ENCODE results near the gene CACNA1A. TPM values are rescaled to one million over a fixed set of nuclear protein-coding genes. Genes with fewer than 3 reads are reported as not detected.
A peak's percentile ranks its signal among the peaks of the same experiment; 100 is the strongest.

CACNA1A gene
- total RNA-seq, 1 donor from 2014 or later, result 8.6 TPM

DNA sequence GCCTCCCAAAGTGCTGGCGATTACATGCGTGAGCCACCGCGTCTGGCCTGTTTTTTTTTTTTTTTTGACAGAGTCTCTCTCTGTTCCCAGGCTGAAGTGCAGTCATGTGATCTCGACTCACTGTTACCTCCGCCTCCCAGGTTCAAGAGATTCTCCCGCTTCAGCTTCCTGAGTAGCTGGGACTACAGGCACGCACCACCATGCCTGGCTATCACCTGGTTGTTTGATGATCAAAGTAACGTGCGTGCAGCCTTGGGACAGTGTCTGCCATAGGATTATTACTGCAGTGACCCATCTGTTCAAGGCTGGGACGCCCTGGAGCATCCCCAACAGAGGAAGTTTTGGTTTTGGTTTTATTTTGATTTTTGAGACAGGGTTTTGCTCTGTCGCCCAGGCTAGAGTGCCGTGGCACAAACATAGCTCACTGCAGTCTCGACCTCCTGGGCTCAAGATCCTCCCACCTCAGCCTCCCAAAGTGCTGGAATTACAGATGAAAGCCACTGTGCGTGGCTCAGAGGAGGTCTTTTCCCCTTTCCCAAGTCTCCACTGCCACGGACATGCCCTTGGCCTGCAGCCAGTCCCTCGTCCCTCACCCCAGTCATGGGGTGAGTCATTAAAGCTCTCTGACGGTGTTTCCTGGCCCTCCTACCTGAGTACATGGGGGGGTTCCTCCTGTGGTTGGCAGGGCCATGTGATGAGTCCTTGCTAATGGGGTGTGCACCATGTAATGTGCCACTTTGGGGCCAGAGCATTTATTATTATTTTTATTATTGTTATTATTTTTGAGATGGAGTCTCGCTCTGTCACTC lies 290.5 kb downstream of the CACNA1A start:
- no peaks in the 10 kb centered on the region for H3K4me1 ChIP-seq
- H3K36me3 ChIP-seq, result no peaks in the 10 kb centered on the region
- no peak overlapping the region for H3K4me3 ChIP-seq
- H3K27me3 ChIP-seq, result no peaks in the 10 kb centered on the region
- no peaks in the 10 kb centered on the region for H3K9me3 ChIP-seq
- H3K27ac ChIP-seq, result no peak overlapping the region
- intact Hi-C loops (cut with DNase I), result no loop called here
- TF ChIP-seq POLR2A (IDR thresholded peaks at IDR 0.05) (no peak), CTCF (IDR thresholded peaks at IDR 0.05) (no peak), POLR2AphosphoS5 (IDR thresholded peaks at IDR 0.05; ENCODE audit: insufficient read depth in 1 of 2, low read depth in 1 of 2) (no peak)
- no peak for DNase-seq (ENCODE audit: extremely low spot score in 2 of 2)

GRCh38 chr19:13214036-13214730 lies 292.1 kb downstream of the CACNA1A start:
- no peaks in the 10 kb centered on the region for H3K36me3 ChIP-seq
- H3K4me3 ChIP-seq, result no peak overlapping the region
- H3K9me3 ChIP-seq, result no peaks in the 10 kb centered on the region
- no peak overlapping the region for H3K27ac ChIP-seq
- no peak for TF ChIP-seq POLR2AphosphoS5 (IDR thresholded peaks at IDR 0.05; ENCODE audit: insufficient read depth in 1 of 2, low read depth in 1 of 2)
- TF ChIP-seq POLR2A (IDR thresholded peaks at IDR 0.05), result no peak
- TF ChIP-seq CTCF (IDR thresholded peaks at IDR 0.05), result no peak
- intact Hi-C loops (cut with DNase I), result no loop called here
- DNase-seq (ENCODE audit: extremely low spot score in 2 of 2), result no peak
- H3K27me3 ChIP-seq, result no peaks in the 10 kb centered on the region
- H3K4me1 ChIP-seq, result no peaks in the 10 kb centered on the region

- Histone ChIP-seq H3K27ac (no peak overlapping the region), H3K27me3 (no peaks in the 10 kb centered on the region), H3K4me3 (no peak overlapping the region), H3K9me3 (no peaks in the 10 kb centered on the region), H3K36me3 (no peaks in the 10 kb centered on the region), H3K4me1 (peaks cover 5% of the 10 kb centered on the region)
- no peak for DNase-seq (ENCODE audit: extremely low spot score in 2 of 2)
- intact Hi-C loops (cut with DNase I), result no loop called here
- TF ChIP-seq POLR2AphosphoS5 (IDR thresholded peaks at IDR 0.05; ENCODE audit: insufficient read depth in 1 of 2, low read depth in 1 of 2), result no peak
- TF ChIP-seq CTCF (IDR thresholded peaks at IDR 0.05), result peak in 2 of 3 experiments; percentile 28 to 38
- TF ChIP-seq POLR2A (IDR thresholded peaks at IDR 0.05), result no peak
Observed at GRCh38 chr19:13212759-13213330, 293.4 kb downstream of the CACNA1A start.

GRCh38 chr19:13211426-13212308 lies 294.6 kb downstream of the CACNA1A start:
- H3K9me3 ChIP-seq, result no peaks in the 10 kb centered on the region
- intact Hi-C loops (cut with DNase I), result no loop called here
- DNase-seq (ENCODE audit: extremely low spot score in 2 of 2), result no peak
- no peaks in the 10 kb centered on the region for H3K36me3 ChIP-seq
- H3K4me3 ChIP-seq, result no peak overlapping the region
- no peaks in the 10 kb centered on the region for H3K27me3 ChIP-seq
- H3K27ac ChIP-seq, result no peak overlapping the region
- TF ChIP-seq POLR2AphosphoS5 (IDR thresholded peaks at IDR 0.05; ENCODE audit: insufficient read depth in 1 of 2, low read depth in 1 of 2), result no peak
- no peak for TF ChIP-seq POLR2A (IDR thresholded peaks at IDR 0.05)
- TF ChIP-seq CTCF (IDR thresholded peaks at IDR 0.05), result no peak
- peaks cover 5% of the 10 kb centered on the region for H3K4me1 ChIP-seq
